ENCODE measurements around the gene VPS13D.
A peak's percentile ranks its signal among the peaks of the same experiment; 100 is the strongest.

The VPS13D gene

GRCh38 chr1:12478612-12478985 lies 248.8 kb downstream of the VPS13D start:
- no peak for DNase-seq (ENCODE audit: low read depth in 2 of 2)
- H3K4me3 ChIP-seq (replicated peaks in 1 of 2; ENCODE audit: low read depth in 2 of 2, low read length in 2 of 2) = no peak overlapping the region
- no peak for TF ChIP-seq CTCF (IDR thresholded peaks at IDR 0.05; ENCODE audit: low read depth, low read length)

DNA sequence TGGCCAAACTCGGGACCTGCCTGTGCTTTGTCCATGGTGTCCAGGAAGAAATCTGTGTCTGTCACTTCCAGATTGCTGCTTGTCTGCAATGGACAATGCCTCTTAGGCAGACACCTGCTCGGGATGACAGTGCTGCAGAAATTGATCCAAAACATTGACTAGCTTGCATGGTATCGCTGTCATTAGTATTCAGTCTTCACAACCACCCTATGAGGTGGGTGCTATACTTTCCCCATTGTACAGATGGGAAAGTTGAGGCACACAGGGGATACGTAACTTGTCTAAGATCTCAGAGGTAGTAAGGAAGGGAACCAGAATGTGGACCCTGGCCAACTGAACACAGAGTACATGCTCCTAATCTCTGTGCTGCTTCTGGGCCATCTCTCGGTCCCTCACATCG lies 249.5 kb downstream of the VPS13D start:
- H3K4me3 ChIP-seq (replicated peaks in 1 of 2; ENCODE audit: low read depth in 2 of 2, low read length in 2 of 2) = no peak overlapping the region
- DNase-seq (ENCODE audit: low read depth in 2 of 2) = no peak
- TF ChIP-seq CTCF (IDR thresholded peaks at IDR 0.05; ENCODE audit: low read depth, low read length) = no peak

GRCh38 chr1:12480041-12480440 lies 250.2 kb downstream of the VPS13D start:
- H3K4me3 ChIP-seq (replicated peaks in 1 of 2; ENCODE audit: low read depth in 2 of 2, low read length in 2 of 2) = no peak overlapping the region
- TF ChIP-seq CTCF (IDR thresholded peaks at IDR 0.05; ENCODE audit: low read depth, low read length) = no peak
- DNase-seq (ENCODE audit: low read depth in 2 of 2) = no peak

GRCh38 chr1:12480748-12481362 lies 251.0 kb downstream of the VPS13D start:
- H3K4me3 ChIP-seq (replicated peaks in 1 of 2; ENCODE audit: low read depth in 2 of 2, low read length in 2 of 2) = no peak overlapping the region
- peak; percentile 81 to 91 for DNase-seq (ENCODE audit: low read depth in 2 of 2)
- no peak for TF ChIP-seq CTCF (IDR thresholded peaks at IDR 0.05; ENCODE audit: low read depth, low read length)

- no peak for TF ChIP-seq CTCF (IDR thresholded peaks at IDR 0.05; ENCODE audit: low read depth, low read length)
- no peak for DNase-seq (ENCODE audit: low read depth in 2 of 2)
- no peak overlapping the region for H3K4me3 ChIP-seq (replicated peaks in 1 of 2; ENCODE audit: low read depth in 2 of 2, low read length in 2 of 2)
Observed at GRCh38 chr1:12481928-12482327, 252.1 kb downstream of the VPS13D start.

- no peak overlapping the region for H3K4me3 ChIP-seq (replicated peaks in 1 of 2; ENCODE audit: low read depth in 2 of 2, low read length in 2 of 2)
- no peak for DNase-seq (ENCODE audit: low read depth in 2 of 2)
- no peak for TF ChIP-seq CTCF (IDR thresholded peaks at IDR 0.05; ENCODE audit: low read depth, low read length)
Observed at GRCh38 chr1:12482988-12483387, 253.2 kb downstream of the VPS13D start.
